ENCODE results near the gene ELAVL2.

The ELAVL2 gene

DNA sequence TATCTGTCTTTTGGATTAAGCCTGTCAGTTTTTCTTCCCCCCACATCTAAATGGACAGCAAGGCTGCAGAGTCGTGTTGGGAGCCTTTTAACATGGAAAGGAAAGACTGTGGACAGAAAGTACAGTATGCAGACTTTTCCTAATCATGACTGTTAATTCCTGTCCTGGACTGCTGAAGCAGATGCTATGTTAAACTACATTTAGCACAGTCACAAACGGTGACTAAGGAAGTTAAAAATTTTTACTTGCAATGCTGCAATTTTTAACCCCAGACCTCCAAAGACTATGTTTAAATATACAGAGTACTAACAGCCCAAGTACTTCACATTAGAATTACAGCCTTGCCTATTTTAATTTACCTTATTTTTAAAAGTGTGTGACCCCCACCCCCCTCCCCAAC is 51.8 kb downstream of the ELAVL2 start:
- TF ChIP-seq PKNOX1 (IDR thresholded peaks at IDR 0.05) (no peak), TARDBP (IDR thresholded peaks at IDR 0.05) (no peak), CTBP1 (IDR thresholded peaks at IDR 0.05; ENCODE audit: borderline replicate concordance) (no peak), ELF4 (IDR thresholded peaks at IDR 0.05) (no peak), FOXA1 (IDR thresholded peaks at IDR 0.05) (no peak), FOXM1 (IDR thresholded peaks at IDR 0.05; ENCODE audit: borderline replicate concordance) (no peak), SP1 (IDR thresholded peaks at IDR 0.05) (no peak), ZNF384 (IDR thresholded peaks at IDR 0.05) (no peak), L3MBTL2 (conservative IDR thresholded peaks at IDR 0.05) (no peak)
- no peak for DNase-seq (ENCODE audit: extremely low spot score)
- ChIA-PET CTCF (no interaction called here), POLR2A (no interaction called here)

GRCh38 chr9:23772385-23772783 is 53.7 kb downstream of the ELAVL2 start:
- ChIA-PET CTCF (interaction anchor here (0.7 kb wide), 2 partner anchors 49 to 53 kb away, joined by 3 read pairs; no protein-coding TSS in a partner anchor), POLR2A (no interaction called here)
- TF ChIP-seq ZNF384 (IDR thresholded peaks at IDR 0.05) (peak; percentile 62), PKNOX1 (IDR thresholded peaks at IDR 0.05) (peak; percentile 55), SUZ12 (IDR thresholded peaks at IDR 0.05) (no peak)
- DNase-seq (ENCODE audit: extremely low spot score), result no peak

DNA sequence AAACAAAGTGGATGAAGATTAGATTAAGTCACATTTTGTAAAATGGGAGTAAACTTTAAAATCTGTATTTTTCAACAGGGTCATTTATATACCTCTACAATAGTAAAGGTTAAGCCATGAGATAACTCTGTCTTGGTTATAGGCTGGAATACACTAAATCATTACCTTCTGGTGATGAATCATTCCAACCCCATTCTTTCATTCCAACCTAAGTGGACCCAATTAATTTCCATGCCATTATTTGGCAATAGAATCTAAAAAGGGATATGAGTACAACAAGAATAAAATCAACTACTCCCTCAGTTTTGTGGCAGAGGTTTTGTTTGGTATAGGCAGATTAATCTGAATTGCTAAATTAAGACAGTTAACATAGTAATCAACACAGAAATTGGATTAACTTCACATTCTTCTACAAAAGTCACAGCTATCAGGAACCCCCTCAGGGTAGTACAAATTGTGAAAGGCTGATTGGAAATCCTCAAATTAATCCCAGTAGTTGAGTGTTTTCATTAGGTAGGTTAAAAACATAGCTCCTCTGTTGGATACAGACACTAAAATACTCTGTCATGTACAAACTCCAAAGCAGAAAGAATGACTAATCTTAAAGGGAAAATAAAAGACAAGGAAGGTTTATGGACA is 54.2 kb downstream of the ELAVL2 start:
- no peak for DNase-seq (ENCODE audit: extremely low spot score)
- ChIA-PET CTCF (interaction anchor here (0.7 kb wide), 2 partner anchors 50 to 53 kb away, joined by 3 read pairs; no protein-coding TSS in a partner anchor), POLR2A (no interaction called here)
- no peak for TF ChIP-seq TARDBP (IDR thresholded peaks at IDR 0.05)
- TF ChIP-seq FOXA1 (IDR thresholded peaks at IDR 0.05), result no peak
- no peak for TF ChIP-seq FOXK2 (IDR thresholded peaks at IDR 0.05)
- no peak for TF ChIP-seq CTBP1 (IDR thresholded peaks at IDR 0.05; ENCODE audit: borderline replicate concordance)
- no peak for TF ChIP-seq ZNF384 (IDR thresholded peaks at IDR 0.05)
- no peak for TF ChIP-seq HDGF (IDR thresholded peaks at IDR 0.05; ENCODE audit: borderline replicate concordance)
- no peak for TF ChIP-seq BHLHE40 (IDR thresholded peaks at IDR 0.05; ENCODE audit: borderline replicate concordance)
- TF ChIP-seq PKNOX1 (IDR thresholded peaks at IDR 0.05), result no peak
- TF ChIP-seq NFRKB (IDR thresholded peaks at IDR 0.05), result no peak
- no peak for TF ChIP-seq SUZ12 (IDR thresholded peaks at IDR 0.05)

- POLR2A ChIA-PET, result no interaction called here
- TF ChIP-seq L3MBTL2 (conservative IDR thresholded peaks at IDR 0.05), result no peak
- TF ChIP-seq FOXA1 (IDR thresholded peaks at IDR 0.05), result no peak
- TF ChIP-seq LEF1 (IDR thresholded peaks at IDR 0.05; ENCODE audit: borderline replicate concordance), result no peak
- TF ChIP-seq HDGF (IDR thresholded peaks at IDR 0.05; ENCODE audit: borderline replicate concordance), result no peak
- no peak for TF ChIP-seq FOXK2 (IDR thresholded peaks at IDR 0.05)
- TF ChIP-seq BHLHE40 (IDR thresholded peaks at IDR 0.05; ENCODE audit: borderline replicate concordance), result no peak
- TF ChIP-seq SP1 (IDR thresholded peaks at IDR 0.05), result no peak
- no peak for TF ChIP-seq ARNT (IDR thresholded peaks at IDR 0.05)
- no peak for TF ChIP-seq ZNF384 (IDR thresholded peaks at IDR 0.05)
- no peak for TF ChIP-seq NFRKB (IDR thresholded peaks at IDR 0.05)
- no peak for TF ChIP-seq FOXM1 (IDR thresholded peaks at IDR 0.05; ENCODE audit: borderline replicate concordance)
- TF ChIP-seq SUZ12 (IDR thresholded peaks at IDR 0.05), result no peak
- no peak for TF ChIP-seq CTBP1 (IDR thresholded peaks at IDR 0.05; ENCODE audit: borderline replicate concordance)
- TF ChIP-seq PKNOX1 (IDR thresholded peaks at IDR 0.05), result no peak
- TF ChIP-seq TARDBP (IDR thresholded peaks at IDR 0.05), result no peak
- no peak for TF ChIP-seq ELF4 (IDR thresholded peaks at IDR 0.05)
- CTCF ChIA-PET, result no interaction called here
- no peak for DNase-seq (ENCODE audit: extremely low spot score)
These were observed 56.6 kb downstream of the ELAVL2 start for GRCh38 chr9:23769307-23769935.

GRCh38 chr9:23768861-23769260 is 57.2 kb downstream of the ELAVL2 start:
- DNase-seq (ENCODE audit: extremely low spot score), result no peak
- TF ChIP-seq CTBP1 (IDR thresholded peaks at IDR 0.05; ENCODE audit: borderline replicate concordance), result no peak
- no peak for TF ChIP-seq NFRKB (IDR thresholded peaks at IDR 0.05)
- no peak for TF ChIP-seq FOXK2 (IDR thresholded peaks at IDR 0.05)
- no peak for TF ChIP-seq BHLHE40 (IDR thresholded peaks at IDR 0.05; ENCODE audit: borderline replicate concordance)
- TF ChIP-seq PKNOX1 (IDR thresholded peaks at IDR 0.05), result no peak
- no peak for TF ChIP-seq TARDBP (IDR thresholded peaks at IDR 0.05)
- no peak for TF ChIP-seq SUZ12 (IDR thresholded peaks at IDR 0.05)
- TF ChIP-seq HDGF (IDR thresholded peaks at IDR 0.05; ENCODE audit: borderline replicate concordance), result no peak
- TF ChIP-seq ELF4 (IDR thresholded peaks at IDR 0.05), result no peak
- TF ChIP-seq ZNF384 (IDR thresholded peaks at IDR 0.05), result no peak
- TF ChIP-seq FOXA1 (IDR thresholded peaks at IDR 0.05), result no peak
- TF ChIP-seq FOXM1 (IDR thresholded peaks at IDR 0.05; ENCODE audit: borderline replicate concordance), result no peak
- TF ChIP-seq L3MBTL2 (conservative IDR thresholded peaks at IDR 0.05), result no peak
- no peak for TF ChIP-seq SP1 (IDR thresholded peaks at IDR 0.05)
- TF ChIP-seq ARNT (IDR thresholded peaks at IDR 0.05), result no peak
- no peak for TF ChIP-seq LEF1 (IDR thresholded peaks at IDR 0.05; ENCODE audit: borderline replicate concordance)
- ChIA-PET CTCF (no interaction called here), POLR2A (no interaction called here)
